Chondrocyte (in vitro differentiated cells): ENCODE results near the gene IRX3. TPM values are rescaled to one million over a fixed set of nuclear protein-coding genes. Genes with fewer than 3 reads are reported as not detected.

Experiments used
- DNase-seq: peaks from one replicate; pipeline ENCODE4 v3.0.0; 2021; ENCODE audit warnings: mixed read lengths, low spot score
- H3K27ac Mint-ChIP-seq: one replicate; pipeline ENCODE4 v1.8.0; 2021; ENCODE audit warnings: mild to moderate bottlenecking, moderate library complexity, mixed read lengths; ENCODE audit not compliant: unreplicated experiment
- H3K27me3 Mint-ChIP-seq: 2 replicates; pipeline ENCODE4 v1.8.0; 2021; ENCODE audit warnings: low read depth, mixed read lengths
- H3K36me3 Mint-ChIP-seq: 2 replicates; pipeline ENCODE4 v1.8.0; 2021; ENCODE audit warnings: low read depth, mixed read lengths
- H3K4me1 Mint-ChIP-seq: 2 replicates; pipeline ENCODE4 v1.8.0; 2021; ENCODE audit warnings: low read depth, mild to moderate bottlenecking, mixed read lengths
- H3K4me3 Mint-ChIP-seq: one replicate; pipeline ENCODE4 v1.8.0; 2021; ENCODE audit warnings: mild to moderate bottlenecking, moderate library complexity, mixed read lengths; ENCODE audit not compliant: unreplicated experiment
- H3K9me3 Mint-ChIP-seq: 2 replicates; pipeline ENCODE4 v1.8.0; 2021; ENCODE audit warnings: low read depth, mixed read lengths
- CTCF ChIP-seq: fragments of 200-600 bp; sonication (generic); IDR thresholded peaks from 2 replicates; pipeline ENCODE4 v1.5.0; 2021; ENCODE audit warnings: antibody characterized with exemption, mild to moderate bottlenecking, moderate library complexity
- total RNA-seq: library from RNA; stranded (reverse); gene quantifications from 3 replicates; pipeline ENCODE4 v1.2.1, GENCODE V29; 2021

Gene IRX3
- total RNA-seq, 1 donor from 2014 or later = 0.47 TPM

GRCh38 chr16:54270711-54271110, 15.9 kb downstream of the IRX3 start:
- no peaks in the 10 kb centered on the region for H3K4me1 Mint-ChIP-seq
- no peak overlapping the region for H3K27ac Mint-ChIP-seq
- DNase-seq = no peak
- peaks cover 22% of the 10 kb centered on the region for H3K27me3 Mint-ChIP-seq
- H3K36me3 Mint-ChIP-seq = no peaks in the 10 kb centered on the region
- peaks cover 6% of the 10 kb centered on the region for H3K9me3 Mint-ChIP-seq
- no peak for TF ChIP-seq CTCF
- H3K4me3 Mint-ChIP-seq = no peak overlapping the region

GRCh38 chr16:54269461-54269860, 17.1 kb downstream of the IRX3 start:
- H3K27me3 Mint-ChIP-seq = peaks cover 29% of the 10 kb centered on the region
- H3K4me1 Mint-ChIP-seq = no peaks in the 10 kb centered on the region
- no peak for DNase-seq
- no peak overlapping the region for H3K4me3 Mint-ChIP-seq
- no peak overlapping the region for H3K27ac Mint-ChIP-seq
- H3K36me3 Mint-ChIP-seq = no peaks in the 10 kb centered on the region
- peaks cover 6% of the 10 kb centered on the region for H3K9me3 Mint-ChIP-seq
- no peak for TF ChIP-seq CTCF

GRCh38 chr16:54268766-54269165, 17.8 kb downstream of the IRX3 start:
- no peak for TF ChIP-seq CTCF
- H3K4me1 Mint-ChIP-seq = no peaks in the 10 kb centered on the region
- H3K36me3 Mint-ChIP-seq = peaks cover 2% of the 10 kb centered on the region
- no peak for DNase-seq
- H3K27me3 Mint-ChIP-seq = peaks cover 33% of the 10 kb centered on the region
- no peak overlapping the region for H3K4me3 Mint-ChIP-seq
- H3K27ac Mint-ChIP-seq = no peak overlapping the region
- peaks cover 7% of the 10 kb centered on the region for H3K9me3 Mint-ChIP-seq

- DNase-seq = no peak
- H3K4me1 Mint-ChIP-seq = no peaks in the 10 kb centered on the region
- no peak overlapping the region for H3K27ac Mint-ChIP-seq
- peaks cover 37% of the 10 kb centered on the region for H3K27me3 Mint-ChIP-seq
- H3K4me3 Mint-ChIP-seq = no peak overlapping the region
- H3K36me3 Mint-ChIP-seq = peaks cover 5% of the 10 kb centered on the region
- TF ChIP-seq CTCF = no peak
- peaks cover 9% of the 10 kb centered on the region for H3K9me3 Mint-ChIP-seq
Observed at GRCh38 chr16:54268340-54268739, 18.2 kb downstream of the IRX3 start.

- Mint-ChIP-seq H3K36me3 (peaks cover 5% of the 10 kb centered on the region), H3K9me3 (peaks cover 8% of the 10 kb centered on the region), H3K4me3 (no peak overlapping the region), H3K27ac (no peak overlapping the region), H3K4me1 (no peaks in the 10 kb centered on the region), H3K27me3 (peaks cover 52% of the 10 kb centered on the region)
- no peak for TF ChIP-seq CTCF
- no peak for DNase-seq
Observed at GRCh38 chr16:54266363-54266955, 20.1 kb downstream of the IRX3 start.
